Measurements from ENCODE around the gene CHAT.

GRCh38 chr10:49643241-49644034 lies 29.6 kb downstream of the CHAT start:
- TF ChIP-seq POLR2AphosphoS5 (IDR thresholded peaks at IDR 0.05; ENCODE audit: low read depth, low read length) = no peak
- TF ChIP-seq, protein P1, sequence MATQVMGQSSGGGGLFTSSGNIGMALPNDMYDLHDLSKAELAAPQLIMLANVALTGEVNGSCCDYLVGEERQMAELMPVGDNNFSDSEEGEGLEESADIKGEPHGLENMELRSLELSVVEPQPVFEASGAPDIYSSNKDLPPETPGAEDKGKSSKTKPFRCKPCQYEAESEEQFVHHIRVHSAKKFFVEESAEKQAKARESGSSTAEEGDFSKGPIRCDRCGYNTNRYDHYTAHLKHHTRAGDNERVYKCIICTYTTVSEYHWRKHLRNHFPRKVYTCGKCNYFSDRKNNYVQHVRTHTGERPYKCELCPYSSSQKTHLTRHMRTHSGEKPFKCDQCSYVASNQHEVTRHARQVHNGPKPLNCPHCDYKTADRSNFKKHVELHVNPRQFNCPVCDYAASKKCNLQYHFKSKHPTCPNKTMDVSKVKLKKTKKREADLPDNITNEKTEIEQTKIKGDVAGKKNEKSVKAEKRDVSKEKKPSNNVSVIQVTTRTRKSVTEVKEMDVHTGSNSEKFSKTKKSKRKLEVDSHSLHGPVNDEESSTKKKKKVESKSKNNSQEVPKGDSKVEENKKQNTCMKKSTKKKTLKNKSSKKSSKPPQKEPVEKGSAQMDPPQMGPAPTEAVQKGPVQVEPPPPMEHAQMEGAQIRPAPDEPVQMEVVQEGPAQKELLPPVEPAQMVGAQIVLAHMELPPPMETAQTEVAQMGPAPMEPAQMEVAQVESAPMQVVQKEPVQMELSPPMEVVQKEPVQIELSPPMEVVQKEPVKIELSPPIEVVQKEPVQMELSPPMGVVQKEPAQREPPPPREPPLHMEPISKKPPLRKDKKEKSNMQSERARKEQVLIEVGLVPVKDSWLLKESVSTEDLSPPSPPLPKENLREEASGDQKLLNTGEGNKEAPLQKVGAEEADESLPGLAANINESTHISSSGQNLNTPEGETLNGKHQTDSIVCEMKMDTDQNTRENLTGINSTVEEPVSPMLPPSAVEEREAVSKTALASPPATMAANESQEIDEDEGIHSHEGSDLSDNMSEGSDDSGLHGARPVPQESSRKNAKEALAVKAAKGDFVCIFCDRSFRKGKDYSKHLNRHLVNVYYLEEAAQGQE (IDR thresholded peaks at IDR 0.05; ENCODE audit: insufficient read depth in 1 of 2, low read depth in 2 of 2, low read length in 2 of 2) = no peak
- TF ChIP-seq TAF1 (IDR thresholded peaks at IDR 0.05; ENCODE audit: borderline replicate concordance, insufficient read depth, low read length) = no peak
- no peak for TF ChIP-seq SIN3A (IDR thresholded peaks at IDR 0.05; ENCODE audit: borderline replicate concordance, insufficient read depth, low read length)

Data from PFSK-1 (cell line).